Hepatocyte (in vitro differentiated cells): ENCODE measurements around the gene TCEA3. TPM values are rescaled to one million over a fixed set of nuclear protein-coding genes. Genes with fewer than 3 reads are reported as not detected.

ENCODE experiments used
- DNase-seq: peaks from one replicate; pipeline ENCODE4 v3.0.0-alpha.2; 2016; ENCODE audit warnings: low spot score
- H2AFZ ChIP-seq: fragments of 200-600 bp; sonication (generic); 2 replicates; pipeline ENCODE4 v1.6.0; 2016; ENCODE audit warnings: antibody characterized with exemption, mild to moderate bottlenecking
- H3K27ac ChIP-seq: fragments of 200-600 bp; sonication (generic); 2 replicates; pipeline ENCODE4 v1.5.1; 2016; ENCODE audit warnings: mild to moderate bottlenecking
- H3K27me3 ChIP-seq: fragments of 200-600 bp; sonication (generic); 2 replicates; pipeline ENCODE4 v1.6.1; 2016
- H3K36me3 ChIP-seq: fragments of 200-600 bp; sonication (generic); replicated peaks from 2 replicates; pipeline ENCODE4 v1.5.1; 2016; ENCODE audit warnings: low read depth; ENCODE audit not compliant: insufficient read depth
- H3K4me1 ChIP-seq: fragments of 200-600 bp; sonication (generic); 2 replicates; pipeline ENCODE4 v1.5.1; 2016; ENCODE audit warnings: mild to moderate bottlenecking, moderate library complexity; ENCODE audit not compliant: insufficient read depth
- H3K4me2 ChIP-seq: fragments of 200-600 bp; sonication (generic); 2 replicates; pipeline ENCODE4 v1.6.0; 2016
- H3K4me3 ChIP-seq: fragments of 200-600 bp; sonication (generic); 2 replicates; pipeline ENCODE4 v1.5.1; 2016; ENCODE audit warnings: mild to moderate bottlenecking
- H3K79me2 ChIP-seq: fragments of 200-600 bp; sonication (generic); 2 replicates; pipeline ENCODE4 v1.6.0; 2017; ENCODE audit warnings: mild to moderate bottlenecking
- H3K9me2 ChIP-seq: fragments of 200-600 bp; sonication (generic); replicated peaks from 2 replicates; pipeline ENCODE4 v1.6.0; 2017; ENCODE audit warnings: mild to moderate bottlenecking; ENCODE audit not compliant: insufficient read depth
- H3K9me3 ChIP-seq: fragments of 200-600 bp; sonication (generic); 2 replicates; pipeline ENCODE4 v1.5.1; 2016; ENCODE audit warnings: low read depth, mild to moderate bottlenecking
- H4K20me1 ChIP-seq: fragments of 200-600 bp; sonication (generic); 2 replicates; pipeline ENCODE4 v1.6.0; 2016; ENCODE audit warnings: mild to moderate bottlenecking; ENCODE audit not compliant: insufficient read depth, poor library complexity, severe bottlenecking
- EZH2 ChIP-seq: fragments of 200-600 bp; sonication (generic); IDR thresholded peaks from 2 replicates; pipeline ENCODE4 v1.6.1; 2016; ENCODE audit warnings: antibody characterized with exemption, mild to moderate bottlenecking, borderline replicate concordance
- EZH2phosphoT487 ChIP-seq: fragments of 200-600 bp; sonication (generic); IDR thresholded peaks from one replicate; pipeline ENCODE4 v1.6.1; 2018; ENCODE audit warnings: antibody characterized with exemption, mild to moderate bottlenecking, low read depth, moderate library complexity; ENCODE audit not compliant: unreplicated experiment, severe bottlenecking
- WGBS: methylation state at CpG from one replicate; pipeline ENCODE4 v1.1.6; 2016; ENCODE audit warnings: low lambda C conversion rate; ENCODE audit errors: missing lambda C conversion rate; 5-methylcytosine and 5-hydroxymethylcytosine counted together
- polyA plus RNA-seq: library from polyadenylated mRNA; unstranded; fragments of >200 nt; fragmentation: Nextera tagmentation; extraction: Ambion mirVana; gene quantifications from 2 replicates; pipeline ENCODE4 v1.2.1, GENCODE V29; 2016
- total RNA-seq: library from RNA; depleted of rRNA; stranded (reverse); fragments of >200 nt; gene quantifications from 2 replicates; pipeline ENCODE4 v1.2.3, GENCODE V29; 2014
- TF ChIP-seq, protein P1 (sequence below): fragments of 200-600 bp; sonication (generic); IDR thresholded peaks from 2 replicates; pipeline ENCODE4 v1.5.1; 2016; ENCODE audit warnings: antibody characterized with exemption, mild to moderate bottlenecking; ENCODE audit not compliant: poor library complexity

The TCEA3 gene
- total and polyA plus RNA-seq, 2 experiments from 2014 or later: 30.2 to 31.2 TPM

DNA sequence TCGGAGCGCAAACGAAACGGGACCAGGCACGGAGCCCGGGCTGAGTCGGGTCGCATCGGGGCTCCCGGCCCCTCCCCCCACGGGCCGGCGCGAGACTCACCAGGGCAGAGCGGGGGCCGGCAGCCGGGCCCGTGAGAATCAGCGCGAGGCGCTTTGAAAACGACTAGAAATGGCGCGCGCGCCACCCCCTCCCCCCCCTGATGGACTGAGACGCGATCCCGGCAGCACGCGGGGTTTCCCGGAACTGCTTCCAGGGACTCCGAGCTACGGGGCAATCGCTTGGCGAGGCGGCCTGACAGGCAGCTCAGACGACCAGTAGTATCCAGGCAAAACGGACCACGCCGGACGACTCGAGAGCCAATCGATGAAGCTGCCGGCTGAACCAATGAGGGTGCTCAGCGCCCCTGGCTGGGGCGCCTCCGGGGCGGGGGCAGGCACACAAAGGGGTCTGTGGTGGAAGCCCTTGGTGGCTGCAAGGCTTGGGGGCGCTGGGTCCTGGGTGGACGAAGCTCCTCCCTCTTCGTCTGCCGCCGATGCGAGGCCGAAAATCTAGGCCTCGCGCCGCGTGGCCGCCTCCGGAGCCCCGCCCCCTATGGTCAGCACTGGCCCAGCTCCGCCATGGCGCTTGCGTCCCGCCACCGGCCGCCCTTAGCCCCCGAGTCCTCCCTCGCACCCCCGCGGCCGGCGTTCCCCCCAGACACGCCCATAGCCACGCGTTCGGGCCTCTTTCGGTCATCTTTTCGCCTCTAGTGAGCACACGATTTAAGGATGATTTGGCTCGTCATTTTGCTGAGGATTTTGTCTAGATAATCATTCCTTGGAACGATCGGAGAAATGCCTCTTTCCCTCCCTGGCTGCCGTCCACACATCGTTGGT lies 80.2 kb downstream of the TCEA3 start, which contains the start of gene HNRNPR:
TSS of gene HNRNPR (minus strand) at position 174 of the 876 bp plus-strand sequence. CDS start 3,276 bp downstream, outside the sequence.
- H3K27ac ChIP-seq: peak within 1 kb of the TSS; percentile 97
- peak; percentile 100 for DNase-seq
- H3K4me2 ChIP-seq: peak within 1 kb of the TSS; percentile 88
- under 1% methylated on average over 59 of the region's 87 CpGs for WGBS
- H3K27me3 ChIP-seq: no peaks in the 10 kb centered on the region
- TF ChIP-seq EZH2: no peak
- TF ChIP-seq EZH2phosphoT487: no peak
- TF ChIP-seq, protein P1, sequence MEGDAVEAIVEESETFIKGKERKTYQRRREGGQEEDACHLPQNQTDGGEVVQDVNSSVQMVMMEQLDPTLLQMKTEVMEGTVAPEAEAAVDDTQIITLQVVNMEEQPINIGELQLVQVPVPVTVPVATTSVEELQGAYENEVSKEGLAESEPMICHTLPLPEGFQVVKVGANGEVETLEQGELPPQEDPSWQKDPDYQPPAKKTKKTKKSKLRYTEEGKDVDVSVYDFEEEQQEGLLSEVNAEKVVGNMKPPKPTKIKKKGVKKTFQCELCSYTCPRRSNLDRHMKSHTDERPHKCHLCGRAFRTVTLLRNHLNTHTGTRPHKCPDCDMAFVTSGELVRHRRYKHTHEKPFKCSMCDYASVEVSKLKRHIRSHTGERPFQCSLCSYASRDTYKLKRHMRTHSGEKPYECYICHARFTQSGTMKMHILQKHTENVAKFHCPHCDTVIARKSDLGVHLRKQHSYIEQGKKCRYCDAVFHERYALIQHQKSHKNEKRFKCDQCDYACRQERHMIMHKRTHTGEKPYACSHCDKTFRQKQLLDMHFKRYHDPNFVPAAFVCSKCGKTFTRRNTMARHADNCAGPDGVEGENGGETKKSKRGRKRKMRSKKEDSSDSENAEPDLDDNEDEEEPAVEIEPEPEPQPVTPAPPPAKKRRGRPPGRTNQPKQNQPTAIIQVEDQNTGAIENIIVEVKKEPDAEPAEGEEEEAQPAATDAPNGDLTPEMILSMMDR: no peak
- H4K20me1 ChIP-seq: peaks cover 43% of the 10 kb centered on the region
- H3K79me2 ChIP-seq: peaks cover 46% of the 10 kb centered on the region
- peak within 1 kb of the TSS; percentile 46 for H2AFZ ChIP-seq
- H3K4me3 ChIP-seq: peak within 1 kb of the TSS; percentile 80
- no peaks in the 10 kb centered on the region for H3K36me3 ChIP-seq
- no peaks in the 10 kb centered on the region for H3K9me3 ChIP-seq
- peaks cover 23% of the 10 kb centered on the region for H3K4me1 ChIP-seq
- H3K9me2 ChIP-seq: no peaks in the 10 kb centered on the region

DNA sequence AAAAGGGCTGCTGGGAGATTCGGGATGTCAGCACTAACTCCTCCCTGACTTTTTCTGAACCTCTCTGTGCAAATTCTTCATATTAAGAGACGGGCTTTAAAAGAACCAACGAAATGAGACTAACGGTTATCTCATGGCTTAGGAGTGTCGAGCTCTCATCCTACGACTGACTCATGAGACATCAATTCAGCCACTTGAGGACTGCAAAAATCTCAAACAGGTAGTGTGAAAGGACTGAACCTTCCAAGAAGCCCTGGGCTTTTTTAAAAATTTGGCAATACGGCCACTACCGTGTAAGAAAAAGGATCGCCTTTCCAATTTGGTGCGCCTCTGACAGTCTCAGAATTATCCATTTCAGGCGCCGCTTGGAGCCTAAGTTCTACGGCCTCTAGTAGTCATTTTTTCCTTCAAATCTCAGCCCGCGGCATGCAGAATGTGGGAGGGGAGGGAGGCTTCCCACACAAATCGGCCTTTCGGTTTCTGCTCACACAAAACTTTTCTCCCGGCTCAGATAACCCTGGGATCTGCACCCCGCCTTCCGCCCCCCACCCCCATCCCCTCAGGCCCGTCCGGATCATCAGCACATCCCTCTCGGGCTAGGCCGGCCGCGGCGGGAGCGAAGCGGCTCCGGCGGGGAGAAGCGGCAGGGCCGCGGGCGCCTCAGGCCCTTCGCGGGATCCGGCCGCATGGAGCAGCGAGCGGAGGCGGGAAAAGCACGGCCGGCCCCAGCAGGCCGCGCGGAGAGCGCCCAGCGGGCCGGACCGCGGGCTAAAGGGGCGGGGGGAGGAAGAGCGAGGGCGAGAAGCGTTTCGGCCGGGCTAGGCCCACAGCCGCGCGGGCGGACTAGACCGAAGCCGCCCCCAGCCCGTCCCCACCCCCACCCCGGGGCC lies 81.1 kb downstream of the TCEA3 start:
- no peaks in the 10 kb centered on the region for H3K9me2 ChIP-seq
- peaks cover 51% of the 10 kb centered on the region for H4K20me1 ChIP-seq
- peaks cover 32% of the 10 kb centered on the region for H3K4me1 ChIP-seq
- H3K36me3 ChIP-seq: no peaks in the 10 kb centered on the region
- H3K79me2 ChIP-seq: peaks cover 55% of the 10 kb centered on the region
- H3K27me3 ChIP-seq: no peaks in the 10 kb centered on the region
- no peak overlapping the region for H2AFZ ChIP-seq
- H3K4me3 ChIP-seq: peak overlapping the region; percentile 80
- TF ChIP-seq EZH2phosphoT487 (no peak), EZH2 (no peak)
- TF ChIP-seq, protein P1: no peak
- H3K9me3 ChIP-seq: no peaks in the 10 kb centered on the region
- peak overlapping the region; percentile 97 for H3K27ac ChIP-seq
- peak overlapping the region; percentile 88 for H3K4me2 ChIP-seq
- under 1% methylated on average over 38 of the region's 66 CpGs for WGBS
- DNase-seq: peak; percentile 56

DNA sequence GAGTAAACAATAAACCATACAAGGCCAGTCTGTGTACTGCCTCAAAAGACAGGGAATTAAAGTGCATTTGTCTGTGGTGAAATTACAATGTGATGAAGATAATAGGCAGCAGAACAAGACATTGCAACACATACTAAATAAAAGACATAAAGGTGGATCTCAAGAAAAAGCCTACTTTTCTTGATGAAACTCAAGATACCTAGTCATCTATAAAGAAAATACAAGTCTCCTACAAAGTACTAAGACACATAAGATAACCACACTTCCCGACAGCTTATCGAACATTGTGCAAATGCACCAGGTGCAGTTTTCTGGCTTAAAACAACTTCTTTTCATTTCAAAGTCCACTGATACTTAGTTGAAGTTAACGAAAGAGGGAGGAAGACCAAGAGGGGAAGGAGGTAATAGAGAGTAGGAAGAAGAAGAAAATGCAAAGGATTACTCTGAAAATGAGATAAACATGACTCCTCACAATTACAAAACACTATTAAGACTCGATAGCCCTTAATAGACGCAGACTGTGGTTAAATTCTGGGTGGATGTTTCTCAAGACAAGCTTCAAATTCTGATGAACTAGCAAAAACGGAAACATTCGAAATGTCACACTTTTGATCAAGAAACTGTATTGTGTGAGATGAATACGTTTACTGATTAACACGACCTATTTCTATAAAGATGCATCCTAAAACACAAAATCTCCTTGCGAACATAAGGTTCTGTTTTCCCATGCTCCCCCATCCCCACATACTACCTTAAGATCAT lies 82.4 kb downstream of the TCEA3 start:
- Histone ChIP-seq H3K27ac (peak overlapping the region; percentile 97), H4K20me1 (peaks cover 65% of the 10 kb centered on the region), H3K4me2 (peak overlapping the region; percentile 88), H3K4me1 (peaks cover 33% of the 10 kb centered on the region), H3K36me3 (no peaks in the 10 kb centered on the region), H3K4me3 (peak overlapping the region; percentile 80), H2AFZ (no peak overlapping the region), H3K27me3 (no peaks in the 10 kb centered on the region), H3K9me3 (no peaks in the 10 kb centered on the region), H3K9me2 (no peaks in the 10 kb centered on the region), H3K79me2 (peaks cover 68% of the 10 kb centered on the region)
- DNase-seq: no peak
- TF ChIP-seq EZH2: no peak
- TF ChIP-seq, protein P1: no peak
- TF ChIP-seq EZH2phosphoT487: no peak
- WGBS: 15% methylated on average over 10 of the region's 10 CpGs
